G401.6 (cell line): ENCODE measurements around the gene GPR141.

Source experiments
- FAIRE-seq: peaks from 2 replicates; lab custom pipeline; 2012; peaks lifted over from hg19 to GRCh38; lab: Jason Lieb, UNC

Gene GPR141

GRCh38 chr7:37786741-37787569, 103.4 kb downstream of the GPR141 start:
- no peak for FAIRE-seq
